ENCODE measurements around the gene RNF111.

Gene RNF111

GRCh38 chr15:58987491-58988005 is at the start of gene RNF111:
Gene RNF111 (plus strand): TSS chr15:58987663. CDS start chr15:59030823, 43,160 bp downstream.
- peak; percentile 61 to 80 (median 76) for DNase-seq (ENCODE audit: low read depth in 4 of 4, low spot score in 1 of 4)

DNA sequence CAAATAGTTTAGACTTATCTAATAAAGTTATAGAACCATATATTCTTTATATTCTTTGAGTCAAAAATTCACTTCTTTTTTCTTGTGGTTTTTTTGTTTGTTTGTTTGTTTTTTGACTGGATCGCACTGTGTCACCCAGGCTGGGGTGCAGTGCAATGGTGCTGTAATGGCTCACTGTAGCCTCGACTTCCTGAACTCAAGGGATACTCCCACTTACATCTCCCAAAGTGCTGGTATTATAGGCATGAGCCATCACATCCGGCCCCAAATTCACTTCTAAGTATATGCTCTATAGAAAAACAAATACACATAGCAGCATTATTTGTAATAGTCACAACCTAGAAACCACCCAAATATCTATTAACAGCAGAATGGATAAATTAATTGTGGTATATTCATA is 40.3 kb upstream of the RNF111 start:
- no peak for DNase-seq (ENCODE audit: low read depth in 4 of 4, low spot score in 1 of 4)

GRCh38 chr15:58951388-58952007 is 36.0 kb upstream of the RNF111 start:
- DNase-seq (ENCODE audit: low read depth in 4 of 4, low spot score in 1 of 4): no peak

DNA sequence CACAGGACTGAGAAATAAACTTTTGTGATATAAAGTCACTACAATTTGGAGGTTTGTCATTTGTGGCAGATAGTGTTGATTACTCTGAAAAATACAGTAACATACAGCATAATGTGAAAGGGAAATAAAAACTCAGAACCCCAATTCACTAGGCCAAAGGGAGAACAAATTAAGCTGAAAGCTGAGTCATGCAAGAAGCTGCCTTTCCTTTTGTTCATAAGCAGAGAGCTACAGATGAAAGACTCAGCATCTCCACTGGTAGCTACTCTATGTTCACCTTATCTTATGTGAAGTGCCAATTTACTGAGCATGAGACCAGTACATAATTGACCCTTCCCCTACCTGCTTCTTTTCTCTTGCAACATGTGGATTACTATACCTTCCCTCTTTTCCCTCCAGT is 34.7 kb upstream of the RNF111 start:
- DNase-seq (ENCODE audit: low read depth in 4 of 4, low spot score in 1 of 4): no peak

DNA sequence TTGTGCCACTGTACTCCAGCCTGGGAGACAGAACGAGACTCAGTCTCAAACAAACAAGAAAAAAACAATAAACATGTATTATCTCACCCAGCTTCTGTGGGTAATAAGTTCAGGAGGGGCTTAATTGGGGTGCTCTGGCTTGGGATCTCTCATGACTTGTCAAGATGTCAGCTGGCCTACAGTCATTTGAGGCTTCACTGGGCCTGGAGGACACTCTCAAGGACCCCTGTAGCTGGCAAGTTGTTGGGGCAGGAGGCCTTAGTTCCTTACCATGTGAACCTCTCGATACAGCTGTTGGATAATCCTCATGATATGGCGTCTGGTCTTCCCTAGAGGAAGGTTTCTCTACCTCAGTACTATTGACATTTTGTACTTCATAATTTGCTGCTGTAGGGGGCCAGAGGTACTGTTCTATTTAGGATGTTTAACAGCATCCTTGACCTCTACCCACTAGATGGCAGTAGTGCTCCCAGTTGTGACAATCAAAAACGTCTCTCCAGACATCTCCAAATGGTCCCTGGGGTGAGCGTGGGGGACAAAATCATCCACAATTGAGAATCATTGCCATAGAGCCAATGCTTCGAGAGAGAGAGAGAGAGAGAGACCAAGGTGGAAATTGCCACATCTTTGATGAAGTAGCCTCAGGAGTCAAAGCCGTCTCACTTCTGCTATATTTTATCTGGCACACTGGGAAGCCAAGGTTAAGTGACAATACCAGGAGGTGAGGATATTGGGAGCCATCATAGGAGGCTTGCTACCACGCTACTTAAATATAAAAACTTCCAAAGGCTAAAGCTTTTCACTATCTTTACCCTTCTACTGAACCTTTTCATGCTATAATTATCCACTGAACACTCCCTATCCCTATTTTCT is 30.1 kb upstream of the RNF111 start:
- DNase-seq (ENCODE audit: low read depth in 4 of 4, low spot score in 1 of 4): peak; percentile 30 to 49 (median 34)

DNA sequence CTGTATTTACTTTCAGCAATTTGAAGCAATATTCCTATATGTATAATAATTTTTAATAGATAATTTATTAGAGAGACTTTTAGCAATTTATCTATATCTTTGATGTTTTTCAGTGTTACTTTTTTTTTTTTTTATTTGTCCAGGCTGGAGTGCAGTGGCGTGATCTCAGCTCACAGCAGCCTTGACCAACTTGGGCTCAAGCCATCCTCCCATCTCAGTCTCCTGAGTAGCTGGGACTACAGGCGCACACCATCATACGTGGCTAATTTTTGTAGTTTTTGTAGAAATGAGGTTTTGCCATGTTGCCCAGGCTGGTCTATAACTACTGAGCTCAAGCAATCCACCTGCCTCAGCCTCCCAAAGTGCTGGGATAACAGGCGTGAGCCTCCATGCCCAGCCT is 28.7 kb upstream of the RNF111 start:
- no peak for DNase-seq (ENCODE audit: low read depth in 4 of 4, low spot score in 1 of 4)

DNA sequence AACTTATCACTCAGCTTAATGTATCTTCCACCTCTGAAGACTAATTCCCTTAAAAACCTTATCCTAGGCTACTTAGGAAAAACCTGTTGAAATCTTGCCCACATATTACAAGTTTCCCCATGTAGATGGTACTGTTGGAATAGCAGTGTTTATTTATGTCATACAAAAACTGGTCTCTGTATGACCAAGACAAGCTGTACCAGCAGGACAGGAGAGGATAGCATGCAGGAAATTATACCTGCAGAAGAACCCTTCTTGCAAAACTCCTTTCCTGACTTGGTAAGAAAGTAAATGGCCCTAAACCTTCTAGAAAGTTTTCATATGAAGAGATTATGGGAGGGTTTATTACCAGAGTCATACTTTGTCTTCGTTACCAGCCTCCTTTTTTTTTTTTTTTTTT is 25.3 kb upstream of the RNF111 start:
- no peak for DNase-seq (ENCODE audit: low read depth in 4 of 4, low spot score in 1 of 4)

GRCh38 chr15:58962662-58963565 is 24.5 kb upstream of the RNF111 start:
- no peak for DNase-seq (ENCODE audit: low read depth in 4 of 4, low spot score in 1 of 4)

GRCh38 chr15:58966698-58967097 is 20.8 kb upstream of the RNF111 start:
- no peak for DNase-seq (ENCODE audit: low read depth in 4 of 4, low spot score in 1 of 4)

- DNase-seq (ENCODE audit: low read depth in 4 of 4, low spot score in 1 of 4): no peak
Measured at GRCh38 chr15:58967479-58967878, 20.0 kb upstream of the RNF111 start.

GRCh38 chr15:58977887-58978286 is 9.6 kb upstream of the RNF111 start:
- no peak for DNase-seq (ENCODE audit: low read depth in 4 of 4, low spot score in 1 of 4)

GRCh38 chr15:58980351-58980939 is 7.0 kb upstream of the RNF111 start:
- DNase-seq (ENCODE audit: low read depth in 4 of 4, low spot score in 1 of 4): no peak

GRCh38 chr15:58981808-58982475 is 5.5 kb upstream of the RNF111 start:
- DNase-seq (ENCODE audit: low read depth in 4 of 4, low spot score in 1 of 4): no peak

- no peak for DNase-seq (ENCODE audit: low read depth in 4 of 4, low spot score in 1 of 4)
Measured at GRCh38 chr15:58983261-58983660, 4.2 kb upstream of the RNF111 start.

DNA sequence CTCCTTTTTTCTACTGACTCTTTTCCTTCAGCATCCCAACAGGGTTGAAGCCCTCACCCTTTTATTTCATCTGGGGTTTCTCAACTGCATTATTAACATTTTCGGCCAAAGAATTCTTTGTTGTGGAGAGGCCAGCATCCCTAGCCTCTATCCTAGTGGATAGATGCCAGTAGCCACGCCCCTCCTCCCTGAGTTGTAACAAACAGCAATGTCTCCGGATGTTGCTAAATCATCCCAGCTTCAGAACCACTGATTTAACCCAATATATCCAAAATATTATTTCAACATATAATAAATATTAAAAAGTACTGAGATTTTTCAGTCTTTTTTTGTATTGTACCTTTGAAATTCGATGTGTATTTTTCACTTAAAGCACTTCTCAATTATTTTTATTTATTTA is 2.0 kb upstream of the RNF111 start:
- no peak for DNase-seq (ENCODE audit: low read depth in 4 of 4, low spot score in 1 of 4)

- DNase-seq (ENCODE audit: low read depth in 4 of 4, low spot score in 1 of 4): no peak
Measured at GRCh38 chr15:58987036-58987435, 427 bp upstream of the RNF111 start.

DNA sequence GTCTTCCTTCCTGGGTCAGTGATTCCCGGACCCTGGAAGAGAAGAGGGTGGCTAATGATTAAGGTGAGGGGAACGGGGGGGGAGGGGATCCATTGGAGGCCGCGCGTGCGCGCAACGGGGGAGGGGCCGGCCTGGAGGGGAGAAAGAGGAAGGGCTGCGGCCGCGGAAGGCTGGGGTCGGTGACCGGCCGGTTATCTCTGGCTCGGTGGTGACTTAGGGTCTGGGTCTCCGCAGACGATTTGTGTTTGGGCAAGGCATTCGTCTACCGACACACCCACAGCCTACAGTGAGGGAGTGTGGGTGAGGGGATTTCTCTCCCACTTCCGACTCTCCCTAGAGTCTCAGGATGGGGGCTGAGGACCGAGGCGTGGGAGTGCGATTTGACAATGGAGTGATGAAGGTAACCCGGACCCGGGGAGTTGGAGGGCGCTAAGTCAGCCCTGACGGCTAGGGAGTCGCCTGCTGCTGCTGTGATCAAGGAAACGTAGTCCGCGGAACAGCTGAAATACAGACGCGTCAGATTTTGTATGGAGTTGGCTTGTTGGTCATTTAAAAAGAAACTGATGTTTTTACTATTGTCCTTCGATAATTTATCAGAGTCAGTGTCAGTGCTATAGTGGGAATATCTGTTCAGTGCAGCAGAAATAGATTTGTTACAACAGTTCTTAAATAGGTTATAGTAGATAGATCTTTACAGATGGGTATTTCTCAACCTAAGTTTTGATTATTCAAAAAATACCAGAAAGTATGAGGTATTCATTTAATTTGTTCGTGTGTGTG is 733 bp downstream of the RNF111 start:
- DNase-seq (ENCODE audit: low read depth in 4 of 4, low spot score in 1 of 4): peak; percentile 36 to 48 (median 45)

- no peak for DNase-seq (ENCODE audit: low read depth in 4 of 4, low spot score in 1 of 4)
Measured at GRCh38 chr15:58992181-58992580, 4.7 kb downstream of the RNF111 start.

GRCh38 chr15:58994906-58995453 is 7.5 kb downstream of the RNF111 start:
- no peak for DNase-seq (ENCODE audit: low read depth in 4 of 4, low spot score in 1 of 4)
